Right lobe of liver (tissue), 6 donors: ENCODE results near the gene MEGF9. TPM values are rescaled to one million over a fixed set of nuclear protein-coding genes. Genes with fewer than 3 reads are reported as not detected.

Source experiments
- ATAC-seq, 4 donors: fragments of 200-7000 bp; cut with Tn5 transposase; one replicate each; pipeline ENCODE4 v1.9.1; 2020; ENCODE audit warnings: mild to moderate bottlenecking in 4 of 4, moderate library complexity in 4 of 4
- DNase-seq, 3 donors: peaks; one replicate each; pipeline ENCODE4 v3.0.0-alpha.2; 2020
- H3K27ac ChIP-seq, 3 donors: fragments of 200-600 bp; one replicate each; pipeline ENCODE4 v1.8.0; 2022
- H3K27me3 ChIP-seq, 2 donors: fragments of 200-600 bp; one replicate each; pipeline ENCODE4 v1.8.0; 2022
- H3K36me3 ChIP-seq, 4 donors: fragments of 200-600 bp; sonication (generic) in 1 of 4; one replicate each; pipeline versions ENCODE4 v1.5.1 to v1.8.0; 2017 to 2022; ENCODE audit warnings: control low read depth in 1 of 4
- H3K4me1 ChIP-seq, 4 donors: fragments of 200-600 bp; sonication (generic) in 1 of 4; one replicate each; pipeline versions ENCODE4 v1.5.1 to v1.8.0; 2017 to 2022; ENCODE audit warnings: control low read depth in 1 of 4
- H3K4me3 ChIP-seq, 3 donors: fragments of 200-600 bp; one replicate each; pipeline ENCODE4 v1.8.0; 2022
- H3K9me3 ChIP-seq, 4 donors: fragments of 200-600 bp; sonication (generic) in 1 of 4; one replicate each; pipeline versions ENCODE4 v1.5.1 to v1.8.0; 2017 to 2022; ENCODE audit warnings: control low read depth in 1 of 4
- CTCF ChIP-seq, 4 donors: fragments of 200-600 bp in 3 of 4; fragments of 450-650 bp in 1 of 4; IDR thresholded peaks; one replicate each; pipeline versions ENCODE4 v1.5.1 to v1.8.0; 2016 to 2022; ENCODE audit warnings: antibody characterized with exemption in 4 of 4, mild to moderate bottlenecking in 2 of 4
- POLR2A ChIP-seq: fragments of 450-650 bp; IDR thresholded peaks from one replicate; pipeline ENCODE4 v1.6.1; 2017; ENCODE audit warnings: antibody characterized with exemption, mild to moderate bottlenecking
- WGBS: methylation state at CpG from one replicate; pipeline ENCODE4 v1.1.6; 2018; ENCODE audit warnings: low coverage, low lambda C conversion rate; ENCODE audit not compliant: insufficient coverage; ENCODE audit errors: missing lambda C conversion rate; 5-methylcytosine and 5-hydroxymethylcytosine counted together
- intact Hi-C, 2 donors: fragments of 100-400 bp; cut with DNase I; formaldehyde crosslinking; loops; one replicate each; pipeline versions ENCODE4 v1.11.2 to v1.14.1; 2022
- total RNA-seq, 6 experiments: library from RNA; depleted of rRNA in 2 of 6; stranded (reverse); fragments of >200 nt in 2 of 6; fragmentation: NEBNext Ultra II Directional in 3 of 6; extraction: Animal tissue kit (Norgen Biotek cat#: 25700) in 3 of 6; gene quantifications; one replicate each; pipeline versions ENCODE4 v1.1.0 to v1.2.4, GENCODE V29; 2016 to 2023
- donor health status: DM: no; HTN: yes; CAD: no.
- donor health status: DM: no; HTN: no; CAD: no.
- donor health status: DM: no; HTN: no; CAD: no.
- donor health status: DM: no; HTN: yes; CAD: no.
- donor health status: DM: no; HTN: yes; CAD: no.

The MEGF9 gene
- total RNA-seq, 6 experiments from 2014 or later = 26.8 to 49.0 (median 38.2) TPM

GRCh38 chr9:120650352-120650751, 63.9 kb downstream of the MEGF9 start:
- Histone ChIP-seq H3K9me3 (no peaks in the 10 kb centered on the region), H3K4me1 (peaks cover 0 to 53% (median 23%) of the 10 kb centered on the region in 4 donors), H3K4me3 (no peak overlapping the region), H3K36me3 (no peaks in the 10 kb centered on the region), H3K27me3 (no peaks in the 10 kb centered on the region), H3K27ac (peak overlapping the region in 2 of 3 donors; percentile 48 to 90)
- intact Hi-C loops = no loop called here
- peak in 1 of 3 donors; percentile 66 for DNase-seq
- ATAC-seq = peak; percentile 50 to 82 (median 70)
- 21% methylated on average over 1 of the region's 1 CpG for WGBS
- TF ChIP-seq POLR2A (no peak), CTCF (IDR thresholded peaks at IDR 0.05) (no peak)

GRCh38 chr9:120648581-120649197, 65.6 kb downstream of the MEGF9 start:
- TF ChIP-seq POLR2A = no peak
- TF ChIP-seq CTCF (IDR thresholded peaks at IDR 0.05) = no peak

GRCh38 chr9:120646948-120647347, 67.3 kb downstream of the MEGF9 start:
- Histone ChIP-seq H3K4me3 (peak overlapping the region in 1 of 3 donors; percentile 2), H3K36me3 (no peaks in the 10 kb centered on the region), H3K4me1 (peaks cover 0 to 46% (median 20%) of the 10 kb centered on the region in 4 donors), H3K27me3 (no peaks in the 10 kb centered on the region), H3K9me3 (no peaks in the 10 kb centered on the region), H3K27ac (peak overlapping the region; percentile 57 to 90 (median 84))
- intact Hi-C loops = no loop called here
- DNase-seq = no peak
- ATAC-seq = peak; percentile 74 to 85 (median 80)
- no peak for TF ChIP-seq POLR2A
- no peak for TF ChIP-seq CTCF (IDR thresholded peaks at IDR 0.05)
- WGBS = 33% methylated on average over 4 of the region's 4 CpGs

More at GRCh38 chr9:120648581-120649197, 65.6 kb downstream of the MEGF9 start:
- Histone ChIP-seq H3K9me3 (no peaks in the 10 kb centered on the region), H3K36me3 (no peaks in the 10 kb centered on the region), H3K4me3 (no peak overlapping the region), H3K27me3 (no peaks in the 10 kb centered on the region), H3K4me1 (peaks cover 0 to 53% (median 23%) of the 10 kb centered on the region in 4 donors), H3K27ac (peak overlapping the region in 2 of 3 donors; percentile 84 to 90)
- intact Hi-C loops = no loop called here
- peak in 1 of 4 donors; percentile 16 for ATAC-seq
- DNase-seq = no peak
- 44% methylated on average over 3 of the region's 3 CpGs for WGBS

- peak overlapping the region in 2 of 3 donors; percentile 48 to 90 for H3K27ac ChIP-seq
- peaks cover 0 to 48% (median 14%) of the 10 kb centered on the region in 4 donors for H3K4me1 ChIP-seq
- no peaks in the 10 kb centered on the region for H3K27me3 ChIP-seq
- WGBS = 100% methylated on average over 1 of the region's 1 CpG
- DNase-seq (no peak), ATAC-seq (no peak)
- H3K4me3 ChIP-seq = no peak overlapping the region
- H3K9me3 ChIP-seq = no peaks in the 10 kb centered on the region
- intact Hi-C loops = no loop called here
- no peaks in the 10 kb centered on the region for H3K36me3 ChIP-seq
- TF ChIP-seq CTCF (IDR thresholded peaks at IDR 0.05) (no peak), POLR2A (no peak)
Observed at GRCh38 chr9:120645760-120646159, 68.5 kb downstream of the MEGF9 start.
